Parathyroid adenoma (tissue), 2 donors: Measurements from ENCODE around the gene GALNT12.

ENCODE experiments used
- H2AFZ ChIP-seq: fragments of 300-600 bp; sonication (generic); one replicate; pipeline ENCODE4 v1.7.0; 2017; ENCODE audit warnings: antibody characterized with exemption, mild to moderate bottlenecking
- H3K27ac ChIP-seq: fragments of 300-600 bp; sonication (generic); one replicate; pipeline ENCODE4 v1.7.0; 2017
- H3K27me3 ChIP-seq: fragments of 300-600 bp; sonication (generic); one replicate; pipeline ENCODE4 v1.7.0; 2017; ENCODE audit warnings: low read length; ENCODE audit not compliant: control insufficient read depth, insufficient read depth
- H3K36me3 ChIP-seq: fragments of 300-600 bp; sonication (generic); one replicate; pipeline ENCODE4 v1.7.0; 2017; ENCODE audit warnings: low read length; ENCODE audit not compliant: control insufficient read depth, insufficient read depth
- H3K4me1 ChIP-seq: fragments of 300-600 bp; sonication (generic); one replicate; pipeline ENCODE4 v1.7.0; 2017; ENCODE audit warnings: control low read depth
- H3K4me2 ChIP-seq: fragments of 300-600 bp; sonication (generic); one replicate; pipeline ENCODE4 v1.7.0; 2017; ENCODE audit warnings: low read length
- H3K4me3 ChIP-seq: fragments of 300-600 bp; sonication (generic); one replicate; pipeline ENCODE4 v1.7.0; 2017; ENCODE audit warnings: low read depth, low read length
- H3K79me2 ChIP-seq: fragments of 300-600 bp; sonication (generic); one replicate; pipeline ENCODE4 v1.7.0; 2017; ENCODE audit warnings: control low read depth
- H3K9ac ChIP-seq: fragments of 300-600 bp; sonication (generic); one replicate; pipeline ENCODE4 v1.7.0; 2017; ENCODE audit warnings: mild to moderate bottlenecking
- H3K9me3 ChIP-seq: fragments of 300-600 bp; sonication (generic); one replicate; pipeline ENCODE4 v1.7.0; 2017; ENCODE audit warnings: low read length; ENCODE audit not compliant: control insufficient read depth
- CTCF ChIP-seq: fragments of 300-600 bp; sonication (generic); IDR thresholded peaks from one replicate; pipeline ENCODE4 v1.7.0; 2017; ENCODE audit warnings: antibody characterized with exemption, mild to moderate bottlenecking
- donor health status: primary hyperparathyroidism.

GALNT12 gene

GRCh38 chr9:98798254-98798653 lies 9.2 kb upstream of the GALNT12 start:
- no peak overlapping the region for H3K4me3 ChIP-seq
- no peak for TF ChIP-seq CTCF
- no peaks in the 10 kb centered on the region for H3K9me3 ChIP-seq
- no peaks in the 10 kb centered on the region for H3K36me3 ChIP-seq
- no peak overlapping the region for H3K9ac ChIP-seq
- no peak overlapping the region for H3K27ac ChIP-seq
- H3K4me2 ChIP-seq = no peak overlapping the region
- H3K27me3 ChIP-seq = no peaks in the 10 kb centered on the region
- no peaks in the 10 kb centered on the region for H3K79me2 ChIP-seq
- no peaks in the 10 kb centered on the region for H3K4me1 ChIP-seq
- no peak overlapping the region for H2AFZ ChIP-seq

DNA sequence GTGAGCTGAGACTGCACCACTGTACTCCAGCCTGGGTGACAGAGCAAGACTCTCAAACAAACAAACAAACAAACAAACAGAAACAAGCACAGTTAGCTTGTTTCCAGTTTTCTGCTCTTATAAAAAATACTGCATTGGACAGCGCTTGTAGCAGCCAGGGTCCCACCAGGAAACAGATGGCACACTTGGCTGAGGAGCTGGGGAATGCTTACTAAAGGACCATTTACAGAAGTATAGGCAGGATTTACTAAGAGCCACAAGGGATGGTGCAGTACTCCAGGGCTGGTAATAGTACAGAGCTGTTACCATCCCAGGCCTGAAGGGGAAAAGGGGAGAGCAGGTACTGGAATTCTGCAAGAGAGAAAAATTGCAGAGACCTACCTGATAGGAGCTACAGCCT lies 5.9 kb upstream of the GALNT12 start:
- Histone ChIP-seq H3K9ac (no peak overlapping the region), H3K79me2 (no peaks in the 10 kb centered on the region), H3K9me3 (no peaks in the 10 kb centered on the region), H3K4me2 (no peak overlapping the region), H2AFZ (no peak overlapping the region), H3K27ac (no peak overlapping the region), H3K36me3 (no peaks in the 10 kb centered on the region), H3K4me3 (no peak overlapping the region), H3K27me3 (no peaks in the 10 kb centered on the region), H3K4me1 (no peaks in the 10 kb centered on the region)
- no peak for TF ChIP-seq CTCF

- Histone ChIP-seq H3K4me1 (no peaks in the 10 kb centered on the region), H3K4me3 (no peak overlapping the region)
Measured at GRCh38 chr9:98801969-98802371, 5.5 kb upstream of the GALNT12 start.

DNA sequence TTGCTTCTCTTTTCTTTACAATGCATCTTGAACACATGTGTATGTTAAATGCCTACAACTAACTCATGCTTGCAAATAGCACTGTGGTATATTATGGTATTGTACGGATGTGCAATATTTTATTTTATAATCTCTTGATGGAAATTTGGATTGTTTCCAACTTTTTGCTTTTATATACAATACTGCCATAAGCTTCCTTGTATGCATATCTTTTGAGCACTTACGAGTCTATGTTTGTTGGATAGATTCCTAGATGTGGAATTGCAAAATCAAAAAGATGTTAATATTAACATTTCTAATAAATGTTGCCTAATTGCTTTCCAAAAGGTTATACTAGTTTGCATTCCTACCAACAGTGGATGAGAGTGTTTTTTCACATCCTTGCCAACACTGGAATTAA lies 3.4 kb upstream of the GALNT12 start:
- Histone ChIP-seq H3K36me3 (no peaks in the 10 kb centered on the region), H3K27me3 (no peaks in the 10 kb centered on the region), H3K4me2 (no peak overlapping the region), H3K27ac (no peak overlapping the region), H3K79me2 (no peaks in the 10 kb centered on the region), H3K4me1 (peaks cover under 1% of the 10 kb centered on the region), H3K4me3 (no peak overlapping the region), H2AFZ (no peak overlapping the region), H3K9ac (no peak overlapping the region), H3K9me3 (no peaks in the 10 kb centered on the region)
- no peak for TF ChIP-seq CTCF

More at GRCh38 chr9:98801969-98802371, 5.5 kb upstream of the GALNT12 start:
- no peaks in the 10 kb centered on the region for H3K36me3 ChIP-seq
- no peak overlapping the region for H2AFZ ChIP-seq
- H3K4me2 ChIP-seq = no peak overlapping the region
- H3K9me3 ChIP-seq = no peaks in the 10 kb centered on the region
- no peak overlapping the region for H3K27ac ChIP-seq
- TF ChIP-seq CTCF = no peak
- H3K27me3 ChIP-seq = no peaks in the 10 kb centered on the region
- H3K9ac ChIP-seq = no peak overlapping the region
- H3K79me2 ChIP-seq = no peaks in the 10 kb centered on the region

DNA sequence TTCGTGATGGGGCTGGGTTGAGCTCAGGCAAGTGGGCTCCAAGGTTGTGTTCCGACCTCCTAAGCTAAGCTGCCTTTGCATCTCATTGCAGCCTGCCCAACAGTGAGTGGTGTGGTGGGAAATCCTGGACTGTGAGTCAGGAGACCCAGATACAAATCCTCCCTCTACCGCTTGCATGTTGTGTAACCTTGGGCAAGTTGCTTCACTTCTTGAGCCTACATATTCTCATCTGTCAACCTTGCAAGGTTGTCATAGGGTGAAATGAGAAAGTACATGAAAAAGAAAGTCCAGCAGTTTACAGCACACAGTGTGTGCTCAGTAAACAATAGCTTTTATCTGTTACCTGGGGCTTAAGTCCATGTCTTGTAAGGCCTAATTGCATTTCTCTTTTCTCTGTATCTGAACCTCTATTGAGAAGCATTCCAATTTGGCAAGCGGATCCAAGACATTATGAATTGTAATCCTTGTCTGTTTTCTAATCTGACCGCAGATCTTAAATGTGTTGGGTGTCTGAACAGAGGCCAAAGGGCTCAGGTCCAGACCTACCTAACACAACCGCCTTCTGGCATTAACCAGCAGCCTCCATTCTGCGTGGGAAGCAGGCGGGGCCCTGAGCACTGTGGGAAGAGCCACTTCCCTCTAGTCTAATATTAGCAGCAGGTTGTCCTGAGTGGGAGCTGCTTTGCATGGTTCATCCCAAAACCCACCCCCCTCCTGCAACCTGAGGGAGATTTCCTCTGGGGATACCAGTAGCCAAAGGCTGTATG lies 1.8 kb upstream of the GALNT12 start:
- no peak overlapping the region for H3K27ac ChIP-seq

More for the DNA sequence above, 1.8 kb upstream of the GALNT12 start:
- Histone ChIP-seq H3K27me3 (no peaks in the 10 kb centered on the region), H2AFZ (no peak overlapping the region), H3K9ac (no peak overlapping the region), H3K4me2 (no peak overlapping the region), H3K79me2 (no peaks in the 10 kb centered on the region), H3K4me3 (no peak overlapping the region), H3K36me3 (no peaks in the 10 kb centered on the region), H3K4me1 (peaks cover 5% of the 10 kb centered on the region), H3K9me3 (no peaks in the 10 kb centered on the region)
- TF ChIP-seq CTCF = no peak
